HG02943 (cell line): ENCODE measurements around the gene FHDC1.

Source experiments
- ATAC-seq: cut with Tn5 transposase; IDR thresholded peaks from one replicate; pipeline ENCODE4 v1.9.1; 2021; ENCODE audit warnings: mild to moderate bottlenecking, low read depth, moderate library complexity; ENCODE audit not compliant: unreplicated experiment

Gene FHDC1

GRCh38 chr4:152929888-152930287 is 6.2 kb upstream of the FHDC1 start:
- no peak for ATAC-seq

GRCh38 chr4:152935143-152935542 is 980 bp upstream of the FHDC1 start:
- no peak for ATAC-seq

GRCh38 chr4:152936446-152937335 is 568 bp downstream of the FHDC1 start:
- no peak for ATAC-seq

- no peak for ATAC-seq
Observed at GRCh38 chr4:152937336-152938236, 1.5 kb downstream of the FHDC1 start.

- no peak for ATAC-seq
Observed at GRCh38 chr4:152938237-152938947, 2.3 kb downstream of the FHDC1 start.

- ATAC-seq, result no peak
Observed at GRCh38 chr4:152939621-152940020, 3.5 kb downstream of the FHDC1 start.

GRCh38 chr4:152940461-152940860 is 4.3 kb downstream of the FHDC1 start:
- no peak for ATAC-seq

GRCh38 chr4:152941411-152941810 is 5.3 kb downstream of the FHDC1 start:
- ATAC-seq, result no peak

- no peak for ATAC-seq
Observed at GRCh38 chr4:152942346-152942745, 6.2 kb downstream of the FHDC1 start.

GRCh38 chr4:152943672-152944071 is 7.5 kb downstream of the FHDC1 start:
- no peak for ATAC-seq

GRCh38 chr4:152944666-152945320 is 8.7 kb downstream of the FHDC1 start:
- no peak for ATAC-seq

- ATAC-seq, result no peak
Observed at GRCh38 chr4:152945639-152946038, 9.5 kb downstream of the FHDC1 start.

- ATAC-seq, result no peak
Observed at GRCh38 chr4:152946446-152946845, 10.3 kb downstream of the FHDC1 start.

GRCh38 chr4:152947311-152947710 is 11.2 kb downstream of the FHDC1 start:
- no peak for ATAC-seq

- ATAC-seq, result no peak
Observed at GRCh38 chr4:152949930-152950329, 13.8 kb downstream of the FHDC1 start.

- ATAC-seq, result no peak
Observed at GRCh38 chr4:152950402-152951274, 14.5 kb downstream of the FHDC1 start.

GRCh38 chr4:152951348-152951747 is 15.2 kb downstream of the FHDC1 start:
- no peak for ATAC-seq

GRCh38 chr4:152953514-152953913 is 17.4 kb downstream of the FHDC1 start:
- ATAC-seq, result no peak

GRCh38 chr4:152954741-152955140 is 18.6 kb downstream of the FHDC1 start:
- no peak for ATAC-seq
